HEK293T (cell line): ENCODE measurements around the gene VSIR.

Source experiments
- CTCF ChIA-PET: fragments of 350-600 bp; formaldehyde crosslinking; extraction: SDS; loops from one replicate; lab custom pipeline; 2021; ENCODE audit warnings: antibody characterized with exemption, inconsistent platforms; lab: Yijun Ruan, JAX
- POLR2A ChIA-PET: fragments of 350-600 bp; formaldehyde crosslinking; extraction: SDS; loops from one replicate; lab custom pipeline; 2020; ENCODE audit warnings: antibody characterized with exemption, inconsistent platforms; lab: Yijun Ruan, JAX
- DNase-seq: peaks from one replicate; pipeline ENCODE4 v3.0.0; 2012; ENCODE audit warnings: mixed read lengths; ENCODE audit errors: extremely low spot score
- ARNT ChIP-seq: fragments of 450-650 bp; IDR thresholded peaks from 2 replicates; pipeline ENCODE4 v1.6.1; 2017; ENCODE audit warnings: mild to moderate bottlenecking
- BHLHE40 ChIP-seq: fragments of 450-650 bp; IDR thresholded peaks from 2 replicates; pipeline ENCODE4 v1.6.1; 2016; ENCODE audit warnings: mild to moderate bottlenecking, moderate library complexity, borderline replicate concordance
- CTBP1 ChIP-seq: fragments of 450-650 bp; IDR thresholded peaks from 2 replicates; pipeline ENCODE4 v1.6.1; 2016; ENCODE audit warnings: borderline replicate concordance
- ELF4 ChIP-seq: fragments of 450-650 bp; IDR thresholded peaks from 2 replicates; pipeline ENCODE4 v1.6.1; 2017; ENCODE audit warnings: antibody characterized with exemption
- FOXA1 ChIP-seq: fragments of 450-650 bp; IDR thresholded peaks from 2 replicates; pipeline ENCODE4 v1.6.1; 2016; ENCODE audit warnings: mild to moderate bottlenecking
- FOXK2 ChIP-seq: fragments of 450-650 bp; IDR thresholded peaks from 2 replicates; pipeline ENCODE4 v1.6.1; 2016; ENCODE audit warnings: mild to moderate bottlenecking
- FOXM1 ChIP-seq: fragments of 450-650 bp; IDR thresholded peaks from 2 replicates; pipeline ENCODE4 v1.6.1; 2017; ENCODE audit warnings: mild to moderate bottlenecking, borderline replicate concordance
- HDGF ChIP-seq: fragments of 450-650 bp; IDR thresholded peaks from 2 replicates; pipeline ENCODE4 v1.6.1; 2017; ENCODE audit warnings: antibody characterized with exemption, borderline replicate concordance
- L3MBTL2 ChIP-seq: fragments of 450-650 bp; conservative IDR thresholded peaks from 2 replicates; pipeline ENCODE4 v1.6.1; 2016; ENCODE audit warnings: mild to moderate bottlenecking
- LEF1 ChIP-seq: fragments of 450-650 bp; IDR thresholded peaks from 2 replicates; pipeline ENCODE4 v1.6.1; 2017; ENCODE audit warnings: mild to moderate bottlenecking, borderline replicate concordance
- NFRKB ChIP-seq: fragments of 450-650 bp; IDR thresholded peaks from 2 replicates; pipeline ENCODE4 v1.6.1; 2016; ENCODE audit warnings: mild to moderate bottlenecking, moderate library complexity
- PKNOX1 ChIP-seq: fragments of 450-650 bp; IDR thresholded peaks from 2 replicates; pipeline ENCODE4 v1.6.1; 2016
- SP1 ChIP-seq: fragments of 450-650 bp; IDR thresholded peaks from 2 replicates; pipeline ENCODE4 v1.6.1; 2017
- SUZ12 ChIP-seq: fragments of 450-650 bp; IDR thresholded peaks from 2 replicates; pipeline ENCODE4 v1.6.1; 2016; ENCODE audit warnings: mild to moderate bottlenecking
- TARDBP ChIP-seq: fragments of 450-650 bp; IDR thresholded peaks from 2 replicates; pipeline ENCODE4 v1.6.1; 2016
- ZNF384 ChIP-seq: fragments of 450-650 bp; IDR thresholded peaks from 2 replicates; pipeline ENCODE4 v1.6.1; 2016

VSIR gene

DNA sequence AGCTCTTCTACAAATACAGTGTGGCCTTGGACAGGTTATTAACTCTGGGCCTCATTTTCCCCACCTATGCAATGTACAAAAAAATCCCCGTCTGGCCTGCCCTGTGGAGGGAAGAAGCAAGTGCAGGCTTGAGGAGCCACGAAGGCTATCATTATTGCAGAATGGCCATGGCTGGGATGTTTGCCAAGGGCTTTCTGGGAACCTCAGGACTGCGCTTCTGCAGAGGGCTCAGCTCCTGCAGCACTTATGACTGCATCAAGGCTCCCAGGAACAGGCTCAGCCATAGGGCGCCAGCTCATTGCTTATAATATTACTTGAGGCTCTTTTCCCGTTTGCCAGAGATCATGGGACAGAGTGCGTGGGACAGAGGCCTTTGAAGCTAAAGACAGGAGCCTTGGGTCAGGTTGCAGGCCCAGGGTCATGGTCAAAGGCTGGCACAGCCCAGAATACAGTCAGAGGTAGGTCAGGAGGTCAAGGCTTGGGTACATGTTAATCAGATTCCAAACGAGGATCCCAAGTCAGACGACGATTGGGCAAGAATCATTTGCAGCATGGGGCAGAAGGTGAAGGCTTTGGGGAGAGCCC lies 33.2 kb downstream of the VSIR start:
- TF ChIP-seq FOXA1 (no peak), ZNF384 (no peak), LEF1 (no peak), CTBP1 (no peak), FOXK2 (no peak), SP1 (no peak), ELF4 (no peak), BHLHE40 (no peak), ARNT (no peak), TARDBP (no peak), SUZ12 (no peak)
- POLR2A ChIA-PET: interaction anchor here (1.6 kb wide), 1 partner anchor 12 kb away, joined by 3 read pairs; no protein-coding TSS in a partner anchor
- CTCF ChIA-PET: no interaction called here
- no peak for DNase-seq

- CTCF ChIA-PET: no interaction called here
- no peak for DNase-seq
- POLR2A ChIA-PET: no interaction called here
- TF ChIP-seq SP1: no peak
- no peak for TF ChIP-seq L3MBTL2
- TF ChIP-seq PKNOX1: no peak
- no peak for TF ChIP-seq CTBP1
- no peak for TF ChIP-seq SUZ12
- no peak for TF ChIP-seq ELF4
- TF ChIP-seq NFRKB: no peak
- no peak for TF ChIP-seq ZNF384
- no peak for TF ChIP-seq FOXM1
- TF ChIP-seq FOXK2: no peak
Measured at GRCh38 chr10:71739358-71739900, 33.9 kb downstream of the VSIR start.

GRCh38 chr10:71737834-71738197 lies 35.5 kb downstream of the VSIR start:
- ChIA-PET CTCF (interaction anchor here (1.2 kb wide), 1 partner anchor 41 kb away, joined by 3 read pairs; no protein-coding TSS in a partner anchor), POLR2A (no interaction called here)
- TF ChIP-seq ZNF384 (no peak), PKNOX1 (no peak), ARNT (no peak), TARDBP (no peak), BHLHE40 (no peak), FOXK2 (no peak), HDGF (no peak), FOXA1 (no peak), L3MBTL2 (no peak), FOXM1 (no peak), CTBP1 (no peak), SP1 (no peak), NFRKB (no peak), ELF4 (no peak), SUZ12 (no peak)
- no peak for DNase-seq

- POLR2A ChIA-PET: no interaction called here
- TF ChIP-seq ZNF384 (no peak), PKNOX1 (no peak), LEF1 (no peak), SP1 (no peak), L3MBTL2 (no peak), FOXM1 (no peak), TARDBP (no peak), ARNT (no peak), ELF4 (no peak), FOXA1 (no peak), FOXK2 (no peak), BHLHE40 (no peak), SUZ12 (no peak), CTBP1 (no peak), HDGF (no peak)
- no peak for DNase-seq
- CTCF ChIA-PET: interaction anchor here (0.6 to 1.2 kb wide), 2 partner anchors 10 to 41 kb away, joined by 3 read pairs; no protein-coding TSS in a partner anchor
Measured at GRCh38 chr10:71737001-71737833, 36.1 kb downstream of the VSIR start.

DNA sequence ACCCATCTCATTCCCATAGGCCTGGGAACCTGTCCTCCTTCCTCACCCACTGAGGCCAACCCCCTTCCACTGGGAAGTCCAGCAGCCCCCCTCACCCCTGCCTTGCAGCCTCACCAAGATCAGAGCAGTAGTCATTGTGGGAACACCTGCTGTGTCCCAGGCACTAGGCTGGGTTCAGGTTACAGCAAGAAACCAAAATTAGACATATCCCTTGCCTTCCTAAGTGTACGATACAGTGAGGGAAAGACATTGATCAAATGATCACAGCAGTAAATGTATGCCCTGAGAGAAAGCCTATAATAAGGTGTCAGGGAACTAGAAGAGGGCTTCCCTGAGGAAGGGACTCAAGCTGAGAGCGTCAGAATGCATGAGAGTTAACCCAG lies 36.8 kb downstream of the VSIR start:
- CTCF ChIA-PET: interaction anchor here (0.6 to 1.2 kb wide), 3 partner anchors 11 to 40 kb away, joined by 3 read pairs; no protein-coding TSS in a partner anchor
- peak; percentile 20; the same call in 1 of the 2 replicates for TF ChIP-seq PKNOX1
- no peak for TF ChIP-seq L3MBTL2
- peak; percentile 61 for DNase-seq
- POLR2A ChIA-PET: no interaction called here
